ENCODE measurements around the gene EYS. TPM values are rescaled to one million over a fixed set of nuclear protein-coding genes. Genes with fewer than 3 reads are reported as not detected.
"Not testable (repeated sequence)": the region's sequence is repeated elsewhere in the genome, so short reads cannot be mapped to it uniquely, and the experiment has no call there.

The EYS gene
- total RNA-seq, 1 experiment from 2014 or later, result not detected

- Histone ChIP-seq H3K18ac (ENCODE audit: insufficient read length, low read depth, low read length) (no peak overlapping the region), H2BK5ac (ENCODE audit: insufficient read length, low read length) (no peak overlapping the region), H3K23me2 (ENCODE audit: insufficient read length, low read depth, low read length, poor library complexity, severe bottlenecking) (no peaks in the 10 kb centered on the region), H2BK12ac (ENCODE audit: insufficient read length, low read depth, low read length) (no peak overlapping the region), H2AFZ (ENCODE audit: low read length) (no peak overlapping the region), H3K56ac (ENCODE audit: insufficient read length, low read depth, low read length) (no peak overlapping the region), H4K20me1 (ENCODE audit: control insufficient read depth, insufficient read depth, insufficient read length) (no peaks in the 10 kb centered on the region), H2BK15ac (ENCODE audit: low read depth, low read length) (no peak overlapping the region), H3K79me2 (ENCODE audit: insufficient read depth, low read length) (no peaks in the 10 kb centered on the region), H2BK20ac (ENCODE audit: low read depth, low read length, poor library complexity, severe bottlenecking) (no peak overlapping the region), H4K5ac (ENCODE audit: insufficient read length, low read depth, low read length) (no peak overlapping the region), H3K27ac (ENCODE audit: insufficient read length, low read depth, low read length) (no peak overlapping the region), H4K8ac (replicated peaks; ENCODE audit: insufficient read length, low read depth, low read length) (no peak overlapping the region), H3K4me2 (ENCODE audit: insufficient read depth, insufficient read length, low read length) (no peak overlapping the region), H3K9me3 (ENCODE audit: control insufficient read depth, low read depth, low read length) (no peaks in the 10 kb centered on the region), H3K27me3 (ENCODE audit: insufficient read depth, low read length) (no peaks in the 10 kb centered on the region), H3K23ac (ENCODE audit: insufficient read length, low read depth, low read length) (no peak overlapping the region), H3K79me1 (ENCODE audit: insufficient read depth, low read depth, low read length, poor library complexity, severe bottlenecking) (no peaks in the 10 kb centered on the region), H3K4me1 (ENCODE audit: insufficient read depth, low read length) (no peaks in the 10 kb centered on the region), H3K9ac (ENCODE audit: extremely low read depth, insufficient read length, low read length) (no peak overlapping the region), H4K91ac (ENCODE audit: insufficient read length, low read depth, low read length) (no peak overlapping the region), H2BK120ac (ENCODE audit: low read depth, low read length, poor library complexity, severe bottlenecking) (no peak overlapping the region), H3T11ph (ENCODE audit: low read length) (no peak overlapping the region), H2AK5ac (ENCODE audit: insufficient read length, low read length) (no peak overlapping the region), H3K14ac (ENCODE audit: insufficient read depth, low read length) (no peak overlapping the region), H3K4ac (ENCODE audit: low read depth, low read length) (no peak overlapping the region)
- TF ChIP-seq, protein P1, sequence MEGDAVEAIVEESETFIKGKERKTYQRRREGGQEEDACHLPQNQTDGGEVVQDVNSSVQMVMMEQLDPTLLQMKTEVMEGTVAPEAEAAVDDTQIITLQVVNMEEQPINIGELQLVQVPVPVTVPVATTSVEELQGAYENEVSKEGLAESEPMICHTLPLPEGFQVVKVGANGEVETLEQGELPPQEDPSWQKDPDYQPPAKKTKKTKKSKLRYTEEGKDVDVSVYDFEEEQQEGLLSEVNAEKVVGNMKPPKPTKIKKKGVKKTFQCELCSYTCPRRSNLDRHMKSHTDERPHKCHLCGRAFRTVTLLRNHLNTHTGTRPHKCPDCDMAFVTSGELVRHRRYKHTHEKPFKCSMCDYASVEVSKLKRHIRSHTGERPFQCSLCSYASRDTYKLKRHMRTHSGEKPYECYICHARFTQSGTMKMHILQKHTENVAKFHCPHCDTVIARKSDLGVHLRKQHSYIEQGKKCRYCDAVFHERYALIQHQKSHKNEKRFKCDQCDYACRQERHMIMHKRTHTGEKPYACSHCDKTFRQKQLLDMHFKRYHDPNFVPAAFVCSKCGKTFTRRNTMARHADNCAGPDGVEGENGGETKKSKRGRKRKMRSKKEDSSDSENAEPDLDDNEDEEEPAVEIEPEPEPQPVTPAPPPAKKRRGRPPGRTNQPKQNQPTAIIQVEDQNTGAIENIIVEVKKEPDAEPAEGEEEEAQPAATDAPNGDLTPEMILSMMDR (conservative IDR thresholded peaks at IDR 0.05), result no peak
- Mint-ChIP-seq H3K27me3 (ENCODE audit: low read depth) (no peaks in the 10 kb centered on the region), H3K36me3 (ENCODE audit: insufficient read depth in 1 of 3, low read depth in 3 of 3) (no peaks in the 10 kb centered on the region), H3K4me1 (no peaks in the 10 kb centered on the region), H3K9me3 (no peaks in the 10 kb centered on the region), H3K4me3 (no peak overlapping the region), H3K27ac (no peak overlapping the region)
- no CpG with 5 or more reads among the region's 2 CpGs for WGBS (ENCODE audit: extremely low coverage, insufficient read length, low lambda C conversion rate)
- DNase-seq, result no peak
These were observed 206.0 kb downstream of the EYS start for GRCh38 chr6:65501045-65501444.

DNA sequence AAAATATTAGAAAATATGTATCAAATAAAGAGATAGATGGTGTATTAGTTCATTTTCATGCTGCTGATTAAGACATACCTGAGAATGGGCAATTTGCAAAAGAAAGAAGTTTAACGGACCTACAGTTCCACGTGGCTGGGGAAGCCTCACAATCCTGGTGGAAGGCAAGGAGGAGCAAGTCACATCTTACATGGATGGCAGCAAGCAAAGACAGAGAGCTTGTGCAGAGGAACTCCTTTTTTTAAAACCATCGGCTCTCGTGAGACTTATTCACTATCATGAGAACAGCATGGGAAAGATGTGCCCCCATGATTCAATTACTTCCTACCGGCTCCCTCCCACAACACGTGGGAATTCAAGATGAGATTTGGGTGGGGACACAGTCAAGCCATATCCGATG is 223.4 kb downstream of the EYS start:
- not testable (repeated sequence) for H3K79me1 ChIP-seq (ENCODE audit: insufficient read depth, low read depth, low read length, poor library complexity, severe bottlenecking); H3K23ac ChIP-seq (ENCODE audit: insufficient read length, low read depth, low read length); H2BK5ac ChIP-seq (ENCODE audit: insufficient read length, low read length); H3K36me3 Mint-ChIP-seq (ENCODE audit: insufficient read depth in 1 of 3, low read depth in 3 of 3); H3T11ph ChIP-seq (ENCODE audit: low read length); H4K91ac ChIP-seq (ENCODE audit: insufficient read length, low read depth, low read length); H2BK120ac ChIP-seq (ENCODE audit: low read depth, low read length, poor library complexity, severe bottlenecking); H3K27ac Mint-ChIP-seq; H4K5ac ChIP-seq (ENCODE audit: insufficient read length, low read depth, low read length); H4K8ac ChIP-seq (replicated peaks; ENCODE audit: insufficient read length, low read depth, low read length); H3K56ac ChIP-seq (ENCODE audit: insufficient read length, low read depth, low read length); H3K27me3 ChIP-seq (ENCODE audit: insufficient read depth, low read length); H3K4me3 Mint-ChIP-seq; H3K18ac ChIP-seq (ENCODE audit: insufficient read length, low read depth, low read length); H3K27me3 Mint-ChIP-seq (ENCODE audit: low read depth); H3K9me3 ChIP-seq (ENCODE audit: control insufficient read depth, low read depth, low read length); DNase-seq; H3K4me1 ChIP-seq (ENCODE audit: insufficient read depth, low read length); H2AK5ac ChIP-seq (ENCODE audit: insufficient read length, low read length); H4K20me1 ChIP-seq (ENCODE audit: control insufficient read depth, insufficient read depth, insufficient read length); H3K14ac ChIP-seq (ENCODE audit: insufficient read depth, low read length); H2AFZ ChIP-seq (ENCODE audit: low read length); H3K23me2 ChIP-seq (ENCODE audit: insufficient read length, low read depth, low read length, poor library complexity, severe bottlenecking); H3K27ac ChIP-seq (ENCODE audit: insufficient read length, low read depth, low read length); H3K79me2 ChIP-seq (ENCODE audit: insufficient read depth, low read length); H2BK15ac ChIP-seq (ENCODE audit: low read depth, low read length); H3K4me1 Mint-ChIP-seq; H3K4me2 ChIP-seq (ENCODE audit: insufficient read depth, insufficient read length, low read length); H2BK20ac ChIP-seq (ENCODE audit: low read depth, low read length, poor library complexity, severe bottlenecking); H3K4ac ChIP-seq (ENCODE audit: low read depth, low read length); H3K9ac ChIP-seq (ENCODE audit: extremely low read depth, insufficient read length, low read length); H2BK12ac ChIP-seq (ENCODE audit: insufficient read length, low read depth, low read length)
- H3K9me3 Mint-ChIP-seq, result peaks cover 8 to 23% of the 10 kb centered on the region in 2 experiments; a peak in 4 of 5 replicates
- no CpG with 5 or more reads among the region's 7 CpGs for WGBS (ENCODE audit: extremely low coverage, insufficient read length, low lambda C conversion rate)
